ENCODE data around the gene TES.
A peak's percentile ranks its signal among the peaks of the same experiment; 100 is the strongest.
"Not testable (repeated sequence)": the region's sequence is repeated elsewhere in the genome, so short reads cannot be mapped to it uniquely, and the experiment has no call there.

The TES gene, protein sequence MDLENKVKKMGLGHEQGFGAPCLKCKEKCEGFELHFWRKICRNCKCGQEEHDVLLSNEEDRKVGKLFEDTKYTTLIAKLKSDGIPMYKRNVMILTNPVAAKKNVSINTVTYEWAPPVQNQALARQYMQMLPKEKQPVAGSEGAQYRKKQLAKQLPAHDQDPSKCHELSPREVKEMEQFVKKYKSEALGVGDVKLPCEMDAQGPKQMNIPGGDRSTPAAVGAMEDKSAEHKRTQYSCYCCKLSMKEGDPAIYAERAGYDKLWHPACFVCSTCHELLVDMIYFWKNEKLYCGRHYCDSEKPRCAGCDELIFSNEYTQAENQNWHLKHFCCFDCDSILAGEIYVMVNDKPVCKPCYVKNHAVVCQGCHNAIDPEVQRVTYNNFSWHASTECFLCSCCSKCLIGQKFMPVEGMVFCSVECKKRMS

DNA sequence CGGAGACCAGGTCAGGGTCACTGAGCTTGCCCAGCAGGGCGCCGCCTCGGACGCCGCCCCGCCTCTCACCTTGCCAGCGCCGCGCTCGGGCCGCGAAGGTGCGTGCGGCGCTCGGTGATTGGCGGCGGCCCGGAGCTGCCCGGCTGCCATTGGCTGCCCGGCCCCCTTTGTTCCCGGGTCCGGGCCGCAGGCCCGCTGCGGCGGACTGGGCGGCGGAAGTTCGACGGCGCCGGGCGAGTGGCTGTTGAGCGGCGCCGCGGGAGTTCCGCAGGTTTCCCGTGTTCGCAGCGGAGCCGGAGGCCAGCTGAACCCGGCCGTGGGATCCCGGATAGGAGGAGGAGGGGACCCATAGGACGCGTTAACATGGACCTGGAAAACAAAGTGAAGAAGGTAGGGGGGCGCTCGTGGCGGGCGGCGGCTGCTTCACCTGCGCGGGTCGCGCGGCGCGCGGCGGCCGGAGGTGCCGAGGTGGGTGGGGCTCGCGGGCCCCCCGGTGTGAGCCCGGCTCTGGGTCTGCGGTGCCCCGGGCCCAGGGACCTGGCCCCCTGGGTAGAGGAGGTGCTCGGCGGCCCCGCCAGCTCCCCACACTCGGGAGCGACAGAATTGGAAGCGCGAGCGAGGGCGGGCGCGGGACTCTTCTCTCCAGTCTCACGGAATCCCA is at the start of gene TES:
Gene TES, plus strand, starts transcription at position 195 of the 661 bp plus-strand sequence. Its CDS starts 169 bp downstream, at position 364.
- DNase-seq (ENCODE audit: low spot score), result peak; percentile 84

DNA sequence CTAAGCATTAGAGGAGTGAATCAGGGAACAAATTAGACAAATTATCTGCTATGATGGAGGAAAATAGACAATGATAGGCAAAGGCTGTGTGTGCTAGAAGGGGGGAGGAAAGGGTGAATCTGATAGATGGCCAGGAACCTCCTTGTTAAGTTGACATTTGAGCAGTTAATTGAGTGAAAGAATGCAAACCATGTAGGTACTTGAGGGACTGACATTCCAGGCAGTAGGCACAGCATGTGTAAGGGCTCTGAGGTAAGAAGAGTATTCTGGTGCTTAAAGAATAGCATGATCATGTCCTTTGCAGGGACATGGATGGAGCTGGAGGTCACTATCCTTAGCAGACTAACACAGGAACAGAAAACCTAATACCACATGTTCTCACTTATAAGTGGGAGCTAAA is 48.6 kb upstream of the TES start:
- DNase-seq (ENCODE audit: low spot score), result no peak

DNA sequence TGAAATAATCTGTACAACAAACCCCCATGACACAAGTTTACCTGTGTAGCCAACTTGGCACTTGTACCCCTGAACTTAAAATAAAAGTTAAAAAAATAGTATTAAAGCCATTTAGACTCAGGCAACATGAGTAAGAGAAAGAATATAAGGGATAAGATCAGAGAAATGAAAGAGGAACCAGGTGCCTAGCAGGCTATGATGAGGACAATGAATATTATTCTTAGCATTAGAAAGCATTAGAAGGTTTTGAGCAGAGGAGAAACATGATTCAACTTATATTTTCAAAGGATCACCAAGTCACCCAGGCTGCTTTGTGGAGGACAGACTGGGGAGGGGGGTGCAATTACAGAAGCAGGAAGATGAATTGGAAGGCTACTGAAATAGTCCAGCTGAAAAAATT is 48.1 kb upstream of the TES start:
- DNase-seq (ENCODE audit: low spot score), result no peak

- DNase-seq (ENCODE audit: low spot score), result no peak
These were observed 47.3 kb upstream of the TES start for GRCh38 chr7:116162992-116163391.

GRCh38 chr7:116164552-116165306 is 45.6 kb upstream of the TES start:
- no peak for DNase-seq (ENCODE audit: low spot score)

GRCh38 chr7:116165717-116166116 is 44.6 kb upstream of the TES start:
- DNase-seq (ENCODE audit: low spot score), result no peak

- no peak for DNase-seq (ENCODE audit: low spot score)
These were observed 44.2 kb upstream of the TES start for GRCh38 chr7:116166156-116166555.

DNA sequence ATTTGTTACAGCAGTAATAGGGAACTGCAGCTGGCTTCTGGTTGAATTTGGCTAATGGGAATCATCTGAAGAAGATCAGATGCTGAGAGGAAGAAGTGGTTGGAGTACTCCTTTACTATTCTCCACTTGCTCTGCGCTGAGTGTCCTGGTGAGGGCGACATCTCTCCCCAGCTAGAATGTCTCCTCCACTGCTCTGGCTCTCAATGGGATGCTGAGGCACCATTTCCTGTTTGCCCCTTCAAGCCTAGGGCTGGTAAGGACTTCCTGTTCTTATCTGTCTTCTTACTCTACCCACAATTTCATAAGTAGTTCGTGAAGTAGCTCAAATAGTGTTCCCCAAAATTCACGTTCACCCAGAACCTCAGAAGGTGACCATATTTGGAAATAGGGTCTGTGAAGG is 43.2 kb upstream of the TES start:
- DNase-seq (ENCODE audit: low spot score), result no peak

GRCh38 chr7:116169060-116169459 is 41.3 kb upstream of the TES start:
- peak; percentile 56 for DNase-seq (ENCODE audit: low spot score)

- no peak for DNase-seq (ENCODE audit: low spot score)
These were observed 40.2 kb upstream of the TES start for GRCh38 chr7:116170180-116170579.

DNA sequence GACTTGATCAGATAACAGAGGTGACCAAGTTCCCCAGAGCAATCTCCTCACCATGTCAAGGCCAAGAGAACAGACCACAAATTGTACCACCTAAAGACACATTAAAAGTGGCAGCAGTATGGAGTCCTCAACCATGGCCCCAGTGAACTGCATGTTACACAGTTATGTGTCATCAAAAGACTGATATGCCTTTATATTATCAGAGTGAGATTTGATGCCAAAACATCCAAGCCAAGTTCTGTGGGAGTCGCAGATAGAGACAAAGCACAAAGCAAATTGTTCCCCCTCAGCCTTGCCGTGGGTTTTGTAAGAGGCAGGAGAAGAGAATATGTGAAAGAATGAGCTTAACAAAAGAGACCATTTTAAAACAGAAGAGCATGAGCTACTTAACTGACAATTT is 39.2 kb upstream of the TES start:
- DNase-seq (ENCODE audit: low spot score), result no peak

- no peak for DNase-seq (ENCODE audit: low spot score)
These were observed 38.0 kb upstream of the TES start for GRCh38 chr7:116172353-116172752.

DNA sequence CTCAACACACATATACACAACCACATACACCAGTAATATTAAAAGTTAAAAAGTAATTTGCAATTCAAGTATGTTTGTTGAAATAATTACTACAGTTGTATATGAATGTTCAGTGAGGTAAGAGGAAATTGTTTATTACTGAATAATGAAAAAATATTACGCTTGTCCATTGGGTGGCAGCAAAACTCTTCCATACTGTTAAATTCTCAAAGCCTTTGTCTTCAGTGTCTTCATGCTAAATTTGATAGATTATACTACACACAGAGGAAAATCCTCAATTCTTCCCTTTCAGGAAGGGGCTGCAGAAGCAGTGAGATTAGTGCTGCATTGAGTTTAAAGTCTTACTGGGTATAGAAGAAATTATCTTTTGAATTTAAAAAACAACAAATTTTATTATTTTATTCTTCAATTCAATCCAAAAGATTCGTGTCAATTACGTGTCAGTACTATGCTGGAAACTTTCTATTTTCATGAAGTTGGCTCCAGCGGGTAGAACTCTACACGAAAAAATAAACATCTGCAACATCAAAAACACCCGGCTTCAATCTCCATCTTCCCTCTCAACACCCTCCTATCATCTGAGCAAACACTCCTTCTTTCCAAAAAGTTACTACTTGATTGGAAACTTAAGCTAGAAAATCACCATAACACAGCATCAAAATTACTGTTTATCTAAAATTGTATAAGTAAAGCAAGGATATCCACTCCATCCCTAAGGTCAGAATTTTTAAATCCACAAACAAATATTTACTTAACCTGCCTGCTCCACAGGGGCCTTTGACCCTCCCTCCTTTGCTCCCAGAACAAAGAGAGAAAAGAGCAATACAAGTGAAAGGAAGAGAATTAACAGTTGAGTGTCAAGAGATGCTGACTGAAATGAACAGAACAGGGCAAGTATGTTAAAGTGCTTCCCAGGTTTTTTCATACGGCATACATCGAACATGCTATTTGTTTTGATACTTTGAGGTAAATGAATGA is 37.0 kb upstream of the TES start:
- peak; percentile 38 for DNase-seq (ENCODE audit: low spot score)

DNA sequence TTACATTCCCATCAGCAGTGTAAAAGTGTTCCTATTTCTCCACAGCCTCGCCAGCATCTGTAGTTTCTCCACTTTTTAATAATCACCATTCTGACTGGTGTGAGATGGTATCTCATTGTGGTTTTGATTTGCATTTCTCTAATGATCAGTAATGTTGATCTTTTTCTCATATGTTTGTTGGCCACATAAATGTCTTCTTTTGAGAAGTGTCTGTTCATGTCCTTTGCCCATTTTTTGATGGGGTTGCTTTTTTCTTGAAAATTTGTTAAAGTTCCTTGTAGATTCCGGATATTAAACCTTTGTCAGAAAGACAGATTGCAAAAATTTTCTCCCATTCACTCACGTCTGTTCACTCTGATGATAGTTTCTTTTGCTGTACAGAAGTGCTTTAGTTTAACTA is 35.2 kb upstream of the TES start:
- DNase-seq (ENCODE audit: low spot score), result not testable (repeated sequence)

DNA sequence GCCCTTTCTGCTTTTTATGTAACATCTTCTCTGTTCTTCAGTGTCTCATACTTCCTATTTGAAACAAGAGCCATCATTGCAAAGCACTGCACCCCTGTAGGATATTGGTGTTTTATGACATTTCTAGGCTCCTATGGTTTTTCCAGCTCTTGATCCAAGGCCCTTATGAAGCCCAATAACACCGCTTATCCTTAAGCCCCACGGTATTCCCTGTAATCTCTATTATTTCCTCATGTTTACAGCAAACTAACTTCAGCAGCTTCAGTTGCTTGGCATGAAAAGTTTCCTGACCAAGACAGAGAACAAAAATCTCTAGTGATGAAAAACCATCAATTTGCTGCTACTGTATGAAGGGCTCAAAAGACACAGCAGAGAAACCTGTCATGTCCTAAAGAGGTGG is 34.1 kb upstream of the TES start:
- no peak for DNase-seq (ENCODE audit: low spot score)

- no peak for DNase-seq (ENCODE audit: low spot score)
These were observed 33.3 kb upstream of the TES start for GRCh38 chr7:116177009-116177408.

GRCh38 chr7:116180302-116180701 is 30.0 kb upstream of the TES start:
- peak; percentile 54 for DNase-seq (ENCODE audit: low spot score)

GRCh38 chr7:116182023-116182422 is 28.3 kb upstream of the TES start:
- DNase-seq (ENCODE audit: low spot score), result no peak

- no peak for DNase-seq (ENCODE audit: low spot score)
These were observed 24.9 kb upstream of the TES start for GRCh38 chr7:116185450-116185849.

- DNase-seq (ENCODE audit: low spot score), result no peak
These were observed 24.4 kb upstream of the TES start for GRCh38 chr7:116185956-116186355.

- no peak for DNase-seq (ENCODE audit: low spot score)
These were observed 22.9 kb upstream of the TES start for GRCh38 chr7:116187400-116187799.

All from HuH-7 (cell line).